GM12878 (cell line): ENCODE measurements around the gene SUSD6. TPM values are rescaled to one million over a fixed set of nuclear protein-coding genes. Genes with fewer than 3 reads are reported as not detected.

ENCODE experiments used
- ATAC-seq: fragments of 200-7000 bp; cut with Tn5 transposase; 3 replicates; pipeline ENCODE4 v1.9.1; 2020; ENCODE audit warnings: mild to moderate bottlenecking, moderate library complexity
- BruUV-seq: library from RNA; stranded (reverse); fragments of 400-500 nt; replicated peaks from 2 replicates; lab custom pipeline; 2021; lab: Mats Ljungman, UMichigan
- CTCF ChIA-PET: fragments of 300-600 bp; sonication (Branson Sonifier 250); formaldehyde crosslinking; extraction: SDS; loops from one replicate; lab custom pipeline; 2021; ENCODE audit warnings: inconsistent platforms; lab: Yijun Ruan, JAX
- POLR2A ChIA-PET: fragments of 350-600 bp; formaldehyde crosslinking; extraction: SDS; loops from one replicate; lab custom pipeline; 2021; ENCODE audit warnings: inconsistent platforms; lab: Charles Lee
- RAD21 ChIA-PET: fragments of 300-600 bp; sonication (Branson Sonifier 250); formaldehyde crosslinking; loops from one replicate; lab custom pipeline; 2023; ENCODE audit warnings: antibody characterized with exemption; ENCODE audit not compliant: unreplicated experiment; lab: Charles Lee
- SMC1A ChIA-PET: fragments of 300-600 bp; sonication (Branson Sonifier 250); formaldehyde crosslinking; loops from one replicate; lab custom pipeline; 2023; ENCODE audit not compliant: unreplicated experiment, uncharacterized antibody; lab: Charles Lee
- DNase-seq: peaks from one replicate; pipeline ENCODE4 v3.0.0-alpha.2; 2011; ENCODE audit warnings: low read depth, low spot score
- FAIRE-seq: peaks from 3 replicates; lab custom pipeline; 2011; peaks lifted over from hg19 to GRCh38; lab: Jason Lieb, UNC
- H2AFZ ChIP-seq: 2 replicates; pipeline ENCODE4 v1.6.0; 2011; ENCODE audit warnings: low read depth, low read length, control low read depth; ENCODE audit not compliant: control insufficient read depth
- H3K27ac ChIP-seq: 2 replicates; pipeline ENCODE4 v1.5.1; 2011; ENCODE audit warnings: control low read depth; ENCODE audit not compliant: control insufficient read depth, insufficient read depth
- H3K27me3 ChIP-seq, 2 experiments: replicated peaks in 1 of 2; 2 replicates each; pipeline versions ENCODE4 v1.6.0 to v1.6.1; 2011; ENCODE audit warnings: low read length in 1 of 2; ENCODE audit not compliant: control insufficient read depth in 2 of 2, insufficient read depth in 2 of 2
- H3K36me3 ChIP-seq, 2 experiments: 2 replicates each; pipeline ENCODE4 v1.5.1; 2011; ENCODE audit warnings: low read length in 1 of 2; ENCODE audit not compliant: control insufficient read depth in 2 of 2, insufficient read depth in 2 of 2
- H3K4me1 ChIP-seq: 2 replicates; pipeline ENCODE4 v1.6.1; 2011; ENCODE audit warnings: mild to moderate bottlenecking, low read length, moderate library complexity, mixed read lengths; ENCODE audit not compliant: control insufficient read depth, insufficient read depth
- H3K4me2 ChIP-seq: 2 replicates; pipeline ENCODE4 v1.6.0; 2011; ENCODE audit warnings: control low read depth; ENCODE audit not compliant: control insufficient read depth, insufficient read depth
- H3K4me3 ChIP-seq: fragments of 200-600 bp; sonication (generic); 2 replicates; pipeline ENCODE4 v1.5.1; 2016
- H3K79me2 ChIP-seq: 2 replicates; pipeline ENCODE4 v1.6.0; 2011; ENCODE audit warnings: low read length; ENCODE audit not compliant: control insufficient read depth, insufficient read depth
- H3K9ac ChIP-seq: 2 replicates; pipeline ENCODE4 v1.8.0; 2011; ENCODE audit warnings: low read length, control low read depth, mixed read lengths; ENCODE audit not compliant: control insufficient read depth, insufficient read depth
- H3K9me3 ChIP-seq: replicated peaks from 3 replicates; pipeline ENCODE4 v1.5.1; 2011; ENCODE audit warnings: mild to moderate bottlenecking, low read length; ENCODE audit not compliant: control insufficient read depth, insufficient read depth
- H4K20me1 ChIP-seq: 2 replicates; pipeline ENCODE4 v1.6.0; 2011; ENCODE audit not compliant: control insufficient read depth, insufficient read depth
- MTA2 ChIP-seq: fragments of 450-650 bp; IDR thresholded peaks from 2 replicates; pipeline ENCODE4 v1.6.1; 2016; ENCODE audit warnings: low read depth, mild to moderate bottlenecking, moderate library complexity
- NBN ChIP-seq: fragments of 450-650 bp; IDR thresholded peaks from 2 replicates; pipeline ENCODE4 v1.6.1; 2016
- SREBF1 ChIP-seq: IDR thresholded peaks from 2 replicates; pipeline ENCODE4 v1.6.1; 2012; ENCODE audit warnings: mild to moderate bottlenecking, low read length
- WGBS: methylation state at CpG from one replicate; pipeline ENCODE4 v1.1.6; 2016; ENCODE audit warnings: low lambda C conversion rate; ENCODE audit not compliant: insufficient replicate concordance, insufficient coverage; ENCODE audit errors: missing lambda C conversion rate; 5-methylcytosine and 5-hydroxymethylcytosine counted together
- in situ Hi-C: fragments of 300-500 bp; cut with MboI; formaldehyde crosslinking; loops from 9 replicates; pipeline ENCODE4 v1.14.3; 2018; ENCODE audit warnings: mixed read lengths
- intact Hi-C: fragments of 100-400 bp; cut with micrococcal nuclease; formaldehyde crosslinking; loops from one replicate; pipeline ENCODE4 v1.14.2; 2022; ENCODE audit not compliant: unreplicated experiment
- polyA plus RNA-seq, 11 experiments: library from polyadenylated mRNA; depleted of rRNA in 4 of 11; unstranded in 6 of 11; stranded (reverse) in 5 of 11; fragments of >200 nt; fragmentation: Nextera tagmentation in 4 of 11; fragmentation: Illumina TruSeq in 1 of 11; extraction: Ambion mirVana in 4 of 11; extraction: Trizol in 1 of 11; gene quantifications; 1 replicate in 1 of 11; 2 replicates in 10 of 11; pipeline versions ENCODE4 v1.2.1 to v1.2.3, GENCODE V29; 2011 to 2016; ENCODE audit warnings: inconsistent platforms in 2 of 11, missing spikeins in 2 of 11, low read depth in 1 of 11
- total RNA-seq, 4 experiments: library from RNA; depleted of rRNA in 3 of 4; stranded (reverse); fragments of >200 nt in 3 of 4; fragmentation: Illumina TruSeq in 1 of 4; extraction: Trizol in 1 of 4; gene quantifications; 2 replicates each; pipeline versions ENCODE4 v1.2.1 to v1.2.3, GENCODE V29; 2013 to 2021
- TF ChIP-seq, protein P1 (sequence below): fragments of 450-650 bp; IDR thresholded peaks from 2 replicates; pipeline ENCODE4 v1.6.1; 2017; ENCODE audit warnings: mild to moderate bottlenecking, moderate library complexity

Gene SUSD6
- total and polyA plus RNA-seq, 10 of the 15 experiments (the other 5 are each of a cell fraction or from before 2014, with no cell fraction given) = 6.6 to 39.8 (median 20.2) TPM

- peaks cover 1 to 14% of the 10 kb centered on the region in 2 experiments; a peak in 3 of 4 replicates for H3K36me3 ChIP-seq
- H2AFZ ChIP-seq = no peak overlapping the region
- ChIA-PET POLR2A (interaction anchor here (2.2 to 9.8 kb wide), 5 partner anchors 10 to 35 kb away, joined by 13 to 88 read pairs (median 18); partner anchors contain the start of gene SUSD6), RAD21 (interaction anchor here (1.5 to 9.9 kb wide), 5 partner anchors 17 to 381 kb away, joined by 5 to 178 read pairs (median 20); partner anchors contain the start of gene SUSD6), CTCF (interaction anchor here (0.8 to 4.6 kb wide), 7 partner anchors 9 to 42 kb away, joined by 3 to 30 read pairs (median 10); no protein-coding TSS in a partner anchor), SMC1A (interaction anchor here (4.0 to 11.9 kb wide), 4 partner anchors 15 to 43 kb away, joined by 18 to 336 read pairs (median 104); partner anchors contain the start of gene SUSD6)
- peak overlapping the region; percentile 96 for H3K27ac ChIP-seq
- no peak overlapping the region for H3K9ac ChIP-seq
- ATAC-seq = no peak
- peaks cover 20% of the 10 kb centered on the region for H3K9me3 ChIP-seq
- WGBS = 71% methylated on average over 2 of the region's 2 CpGs
- intact Hi-C loops = no loop called here
- H3K27me3 ChIP-seq = no peaks in the 10 kb centered on the region
- H3K4me2 ChIP-seq = peak overlapping the region; percentile 98; the same call in 1 of the 2 replicates
- H3K4me3 ChIP-seq = no peak overlapping the region
- FAIRE-seq = no peak
- H4K20me1 ChIP-seq = peaks cover 3% of the 10 kb centered on the region; the same call in 1 of the 2 replicates
- TF ChIP-seq MTA2 (no peak), SREBF1 (no peak), NBN (0 out of 2 replicates have a peak, but pooled peaks have one; percentile 7)
- TF ChIP-seq, protein P1, sequence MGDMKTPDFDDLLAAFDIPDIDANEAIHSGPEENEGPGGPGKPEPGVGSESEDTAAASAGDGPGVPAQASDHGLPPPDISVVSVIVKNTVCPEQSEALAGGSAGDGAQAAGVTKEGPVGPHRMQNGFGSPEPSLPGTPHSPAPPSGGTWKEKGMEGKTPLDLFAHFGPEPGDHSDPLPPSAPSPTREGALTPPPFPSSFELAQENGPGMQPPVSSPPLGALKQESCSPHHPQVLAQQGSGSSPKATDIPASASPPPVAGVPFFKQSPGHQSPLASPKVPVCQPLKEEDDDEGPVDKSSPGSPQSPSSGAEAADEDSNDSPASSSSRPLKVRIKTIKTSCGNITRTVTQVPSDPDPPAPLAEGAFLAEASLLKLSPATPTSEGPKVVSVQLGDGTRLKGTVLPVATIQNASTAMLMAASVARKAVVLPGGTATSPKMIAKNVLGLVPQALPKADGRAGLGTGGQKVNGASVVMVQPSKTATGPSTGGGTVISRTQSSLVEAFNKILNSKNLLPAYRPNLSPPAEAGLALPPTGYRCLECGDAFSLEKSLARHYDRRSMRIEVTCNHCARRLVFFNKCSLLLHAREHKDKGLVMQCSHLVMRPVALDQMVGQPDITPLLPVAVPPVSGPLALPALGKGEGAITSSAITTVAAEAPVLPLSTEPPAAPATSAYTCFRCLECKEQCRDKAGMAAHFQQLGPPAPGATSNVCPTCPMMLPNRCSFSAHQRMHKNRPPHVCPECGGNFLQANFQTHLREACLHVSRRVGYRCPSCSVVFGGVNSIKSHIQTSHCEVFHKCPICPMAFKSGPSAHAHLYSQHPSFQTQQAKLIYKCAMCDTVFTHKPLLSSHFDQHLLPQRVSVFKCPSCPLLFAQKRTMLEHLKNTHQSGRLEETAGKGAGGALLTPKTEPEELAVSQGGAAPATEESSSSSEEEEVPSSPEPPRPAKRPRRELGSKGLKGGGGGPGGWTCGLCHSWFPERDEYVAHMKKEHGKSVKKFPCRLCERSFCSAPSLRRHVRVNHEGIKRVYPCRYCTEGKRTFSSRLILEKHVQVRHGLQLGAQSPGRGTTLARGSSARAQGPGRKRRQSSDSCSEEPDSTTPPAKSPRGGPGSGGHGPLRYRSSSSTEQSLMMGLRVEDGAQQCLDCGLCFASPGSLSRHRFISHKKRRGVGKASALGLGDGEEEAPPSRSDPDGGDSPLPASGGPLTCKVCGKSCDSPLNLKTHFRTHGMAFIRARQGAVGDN = peak; percentile 33
- peaks cover 96% of the 10 kb centered on the region for H3K79me2 ChIP-seq
- H3K4me1 ChIP-seq = peaks cover 67% of the 10 kb centered on the region
- in situ Hi-C loops = no loop called here
- no peak for DNase-seq
- BruUV-seq = no TSS peak
These were observed 35.8 kb downstream of the SUSD6 start for GRCh38 chr14:69647213-69647612.
